Small intestine (tissue), 7 donors: ENCODE data around the gene PIK3R6. TPM values are rescaled to one million over a fixed set of nuclear protein-coding genes. Genes with fewer than 3 reads are reported as not detected.
A peak's percentile ranks its signal among the peaks of the same experiment; 100 is the strongest.
"Not testable (repeated sequence)": the region's sequence is repeated elsewhere in the genome, so short reads cannot be mapped to it uniquely, and the experiment has no call there.

Source experiments
- DNase-seq, 2 donors: peaks; one replicate each; pipeline versions ENCODE4 v3.0.0 to v3.0.0-alpha.2; 2013
- FAIRE-seq: peaks from 2 replicates; lab custom pipeline; 2012; peaks lifted over from hg19 to GRCh38; lab: Jason Lieb, UNC
- H3K27ac ChIP-seq, 3 donors: one replicate each; pipeline ENCODE4 v1.5.1; 2013; ENCODE audit warnings: low read length in 2 of 3, mild to moderate bottlenecking in 2 of 3, control low read depth in 1 of 3, inconsistent platforms in 1 of 3, low read depth in 1 of 3, moderate library complexity in 1 of 3
- H3K27me3 ChIP-seq, 3 donors: one replicate each; pipeline ENCODE4 v1.6.1; 2013; ENCODE audit warnings: low read length in 3 of 3, inconsistent platforms in 1 of 3; ENCODE audit not compliant: control insufficient read depth in 3 of 3, insufficient read depth in 3 of 3
- H3K36me3 ChIP-seq, 3 donors: one replicate each; pipeline ENCODE4 v1.6.1; 2013; ENCODE audit warnings: low read length in 3 of 3, inconsistent platforms in 1 of 3, low read depth in 1 of 3, mild to moderate bottlenecking in 1 of 3, moderate library complexity in 1 of 3; ENCODE audit not compliant: control insufficient read depth in 3 of 3, insufficient read depth in 2 of 3
- H3K4me1 ChIP-seq, 3 donors: one replicate each; pipeline ENCODE4 v1.6.1; 2013; ENCODE audit warnings: low read length in 2 of 3, inconsistent platforms in 1 of 3, low read depth in 1 of 3, mild to moderate bottlenecking in 1 of 3, moderate library complexity in 1 of 3; ENCODE audit not compliant: control insufficient read depth in 3 of 3, insufficient read depth in 2 of 3
- H3K4me3 ChIP-seq, 3 donors: one replicate each; pipeline ENCODE4 v1.5.1; 2013; ENCODE audit warnings: low read length in 3 of 3, control low read depth in 1 of 3, inconsistent platforms in 1 of 3, low read depth in 1 of 3, mild to moderate bottlenecking in 1 of 3, moderate library complexity in 1 of 3
- H3K9me3 ChIP-seq, 2 donors: one replicate each; pipeline ENCODE4 v1.6.1; 2013; ENCODE audit warnings: low read depth in 1 of 2, low read length in 1 of 2; ENCODE audit not compliant: control insufficient read depth in 2 of 2, insufficient read depth in 1 of 2
- WGBS, 3 donors: extraction: QIAGEN DNeasy Blood & Tissue Kit; methylation state at CpG; one replicate each; pipeline ENCODE4 v1.1.7; 2013; 5-methylcytosine and 5-hydroxymethylcytosine counted together
- polyA plus RNA-seq, 4 donors: library from polyadenylated mRNA; stranded (reverse) in 3 of 4; unstranded in 1 of 4; fragments of 200-250 nt in 3 of 4; fragments of 120-200 nt in 1 of 4; gene quantifications; one replicate each; pipeline versions ENCODE4 v1.2.1 to v1.2.3, GENCODE V29; 2013
- donor health status: healthy with polysubstance abuse.
- donor health status: control.
- donor health status: control.
- donor health status: Bipolar disorder and iron deficiency.
- donor health status: healthy.

Gene PIK3R6
- polyA plus RNA-seq, 4 donors: 0.25 to 1.9 (median 0.54) TPM; not detected in 1

DNA sequence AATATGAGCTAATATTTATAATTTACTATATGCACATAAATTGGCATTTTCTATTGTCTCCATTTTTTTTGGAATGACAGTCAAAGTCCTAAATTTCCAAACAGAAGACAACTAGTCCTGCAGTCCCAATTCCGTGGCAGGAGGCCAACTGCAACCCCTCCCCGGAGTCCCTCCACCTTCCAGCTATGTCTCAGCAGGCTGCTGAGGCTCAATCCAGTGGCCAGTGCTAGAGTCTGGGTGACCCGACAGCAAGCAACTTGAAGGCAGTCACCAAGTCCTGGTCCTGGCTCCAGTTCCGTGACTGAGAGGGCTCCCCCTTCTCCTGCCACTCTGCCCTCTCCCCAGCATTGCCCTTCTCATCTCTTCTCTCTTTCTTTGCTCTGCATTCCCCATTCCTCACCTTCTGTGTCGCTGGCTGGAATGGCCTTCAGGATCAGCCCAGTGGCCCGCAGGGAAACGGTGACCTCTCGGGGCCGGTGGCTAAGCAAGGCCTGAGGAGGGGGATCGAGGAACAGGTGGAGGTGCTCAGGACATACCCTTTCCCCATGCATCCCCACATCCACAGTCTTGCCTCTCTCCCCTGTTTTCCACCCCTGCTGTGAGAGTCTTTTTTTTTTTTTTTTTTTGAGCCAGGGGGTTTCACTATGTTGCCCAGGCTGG lies 45.9 kb downstream of the PIK3R6 start:
- peaks cover 0 to 9% (median 0%) of the 10 kb centered on the region in 3 donors for H3K27me3 ChIP-seq
- FAIRE-seq: no peak
- peaks cover 0 to 6% of the 10 kb centered on the region in 2 donors for H3K9me3 ChIP-seq
- no peak overlapping the region for H3K27ac ChIP-seq
- WGBS, 3 donors: 84 to 92% (median 87%) methylated on average over 10 of the region's 10 CpGs
- no peak overlapping the region for H3K4me3 ChIP-seq
- H3K36me3 ChIP-seq: no peaks in the 10 kb centered on the region
- no peaks in the 10 kb centered on the region for H3K4me1 ChIP-seq
- no peak for DNase-seq

DNA sequence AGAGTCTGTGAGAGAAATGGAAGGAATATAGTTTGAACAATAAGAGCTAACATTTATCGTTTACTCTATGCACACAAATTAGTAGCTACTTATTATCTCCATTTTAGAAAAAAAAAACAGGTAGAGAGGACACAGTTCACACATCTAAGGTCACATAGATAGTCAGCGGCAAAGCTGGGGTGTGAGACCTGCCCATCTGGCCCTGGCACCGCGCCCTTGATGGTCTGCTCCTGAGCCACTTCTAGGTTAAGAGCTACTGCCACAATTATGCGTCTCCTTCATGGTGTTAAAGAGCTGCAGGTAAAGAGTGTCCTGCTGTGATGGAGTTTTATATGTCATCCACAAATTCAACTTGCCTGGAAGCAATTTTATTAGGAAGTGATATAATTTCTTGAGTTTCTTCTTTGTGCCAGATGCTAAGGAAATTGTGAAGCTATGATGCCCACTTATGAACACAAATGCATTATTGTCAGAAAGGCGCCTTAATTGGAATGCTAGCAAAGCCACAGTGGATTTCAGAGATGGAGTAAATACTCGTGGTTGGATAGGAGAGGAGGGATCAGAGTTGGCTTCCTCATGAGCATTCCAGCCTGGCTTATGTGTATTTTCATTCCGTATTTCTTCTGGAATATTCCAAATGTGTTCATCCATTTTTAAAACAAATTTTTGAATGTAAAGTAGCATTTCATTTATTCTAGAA lies 47.0 kb downstream of the PIK3R6 start:
- H3K27me3 ChIP-seq: peaks cover 0 to 9% (median 0%) of the 10 kb centered on the region in 3 donors
- no peaks in the 10 kb centered on the region for H3K4me1 ChIP-seq
- H3K27ac ChIP-seq: no peak overlapping the region
- H3K9me3 ChIP-seq: peaks cover 0 to 6% of the 10 kb centered on the region in 2 donors
- FAIRE-seq: no peak
- no peak overlapping the region for H3K4me3 ChIP-seq
- no peaks in the 10 kb centered on the region for H3K36me3 ChIP-seq
- 59 to 76% (median 59%) methylated on average over 8 of the region's 8 CpGs for WGBS, 3 donors
- no peak for DNase-seq

DNA sequence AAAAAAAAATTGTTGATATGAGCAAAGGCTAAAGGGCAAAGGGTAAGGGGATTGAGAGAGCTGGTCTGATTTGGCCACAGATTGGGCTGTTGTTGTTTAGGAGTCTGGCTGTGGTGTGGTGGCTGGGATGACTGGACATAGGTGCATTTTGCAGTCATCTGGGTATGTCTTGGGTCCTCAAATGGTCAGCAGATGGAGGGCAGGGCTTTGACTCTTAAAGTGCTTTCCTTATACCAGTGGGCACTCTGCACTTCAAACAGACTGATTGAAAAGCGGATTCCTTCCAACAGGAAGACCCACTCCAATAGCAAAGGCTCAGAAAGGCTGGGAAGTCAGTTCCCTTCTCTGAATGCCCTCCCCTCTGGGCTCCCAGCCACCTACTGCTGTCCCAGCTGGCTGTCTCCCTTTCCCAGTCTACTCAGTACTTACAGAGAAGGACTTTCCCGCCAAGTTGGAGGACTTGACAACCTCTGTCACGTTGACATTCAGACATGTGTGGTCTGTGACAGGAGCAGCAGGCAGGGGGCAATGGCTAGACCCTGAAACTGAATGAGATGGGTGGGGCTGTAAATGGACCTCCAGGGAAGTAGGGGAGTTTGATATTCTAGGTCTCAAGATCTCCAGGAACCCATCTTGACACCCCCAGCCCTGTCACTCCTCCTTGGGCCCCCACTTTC lies 48.7 kb downstream of the PIK3R6 start:
- Histone ChIP-seq H3K4me3 (no peak overlapping the region), H3K27ac (no peak overlapping the region), H3K9me3 (no peaks in the 10 kb centered on the region), H3K27me3 (peaks cover 0 to 11% (median 0%) of the 10 kb centered on the region in 3 donors), H3K36me3 (no peaks in the 10 kb centered on the region), H3K4me1 (no peaks in the 10 kb centered on the region)
- DNase-seq (no peak), FAIRE-seq (no peak)
- 44 to 53% (median 47%) methylated on average over 3 of the region's 3 CpGs for WGBS, 3 donors

DNA sequence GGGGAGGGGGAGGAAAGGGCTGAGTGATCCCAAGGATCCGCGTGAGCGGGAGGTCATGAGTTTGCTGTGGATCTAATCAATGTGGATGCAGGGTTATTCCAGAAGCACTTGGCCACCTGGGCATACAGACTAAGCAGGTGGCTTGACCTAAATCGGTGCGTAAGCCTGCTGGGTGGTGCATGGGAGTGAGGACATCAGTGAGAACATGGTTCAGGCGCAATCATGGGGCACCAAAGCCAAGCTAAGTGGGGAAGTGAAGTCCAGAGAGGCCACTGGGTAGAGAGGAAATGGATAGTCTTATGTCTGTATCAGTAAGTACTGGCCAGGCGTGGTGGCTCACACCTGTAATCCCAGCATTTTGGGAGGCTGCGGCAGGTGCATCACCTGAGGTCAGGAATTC lies 49.4 kb downstream of the PIK3R6 start:
- no peak overlapping the region for H3K27ac ChIP-seq
- DNase-seq: no peak
- no peaks in the 10 kb centered on the region for H3K9me3 ChIP-seq
- no peak overlapping the region for H3K4me3 ChIP-seq
- no peaks in the 10 kb centered on the region for H3K4me1 ChIP-seq
- H3K27me3 ChIP-seq: peaks cover 0 to 11% (median 0%) of the 10 kb centered on the region in 3 donors
- no peaks in the 10 kb centered on the region for H3K36me3 ChIP-seq
- no peak for FAIRE-seq
- WGBS, 3 donors: 87 to 93% (median 89%) methylated on average over 8 of the region's 8 CpGs

DNA sequence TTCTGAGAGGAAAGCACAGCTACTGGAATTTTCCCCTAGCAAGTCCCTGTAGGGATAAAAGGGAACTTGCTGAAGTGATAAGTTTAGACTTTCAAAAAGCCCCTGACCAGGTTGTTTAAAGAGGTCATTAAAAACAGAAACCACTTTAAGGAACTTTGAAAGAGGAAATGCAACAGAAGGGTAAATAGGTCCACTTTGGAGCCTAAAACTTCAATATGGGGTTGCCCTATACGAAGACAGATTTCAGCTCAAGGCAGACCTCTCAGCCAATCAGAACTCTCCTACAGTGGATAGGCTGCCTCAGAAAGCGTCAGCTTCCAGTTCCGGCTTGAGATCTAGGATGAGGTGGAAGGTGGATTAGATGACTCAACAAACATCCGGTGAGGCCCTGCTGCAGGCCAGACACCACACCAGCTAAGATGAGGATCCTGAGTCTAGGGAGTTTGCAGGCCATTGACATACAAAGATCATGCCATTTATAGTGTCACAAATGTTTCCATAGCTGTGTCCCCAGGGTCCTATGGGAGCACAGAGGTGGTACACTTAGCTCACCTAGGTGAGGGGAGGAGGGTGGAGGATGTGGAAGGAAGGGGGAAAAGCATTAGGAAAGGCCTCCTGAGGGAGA lies 60.4 kb downstream of the PIK3R6 start:
- no peak for DNase-seq
- peak overlapping the region in 1 of 3 donors; percentile 27 for H3K27ac ChIP-seq
- H3K36me3 ChIP-seq: no peaks in the 10 kb centered on the region
- H3K27me3 ChIP-seq: no peaks in the 10 kb centered on the region
- WGBS, 3 donors: 74 to 79% (median 76%) methylated on average over 4 of the region's 4 CpGs
- no peaks in the 10 kb centered on the region for H3K4me1 ChIP-seq
- H3K9me3 ChIP-seq: peaks cover 0 to 20% of the 10 kb centered on the region in 2 donors
- FAIRE-seq: no peak
- H3K4me3 ChIP-seq: no peak overlapping the region

DNA sequence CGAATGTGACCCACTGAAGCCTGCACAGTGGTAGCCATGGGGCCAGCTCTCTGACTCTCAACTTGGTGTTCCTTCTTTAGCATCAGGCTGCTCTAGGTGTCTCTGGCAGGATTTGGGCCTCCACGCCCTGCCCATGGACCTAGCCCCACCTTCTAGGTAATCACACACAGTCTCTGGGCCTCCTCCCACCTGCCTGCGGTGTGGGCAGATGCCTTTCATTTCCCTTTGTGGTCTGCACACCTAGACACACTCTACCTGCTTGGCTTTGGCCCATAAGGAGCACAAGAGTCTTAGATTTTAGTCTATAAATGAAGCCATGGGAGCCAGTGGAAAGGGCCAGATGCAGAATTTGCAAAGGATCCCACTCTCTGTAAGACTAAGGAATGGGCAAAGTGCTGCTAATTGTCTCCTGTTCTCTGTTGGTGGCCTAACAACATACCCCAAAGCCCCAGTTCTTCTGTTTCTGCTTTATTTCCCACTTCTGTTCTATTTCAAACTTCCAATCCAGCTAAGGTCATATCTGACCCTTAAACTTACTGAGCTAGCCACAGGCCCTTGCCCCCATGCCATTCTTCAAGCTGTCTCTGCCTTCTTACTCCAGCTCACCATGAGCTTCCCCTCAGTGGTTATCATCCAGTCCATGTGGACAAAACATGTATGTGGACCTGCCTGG lies 61.1 kb downstream of the PIK3R6 start:
- H3K9me3 ChIP-seq: peaks cover 0 to 20% of the 10 kb centered on the region in 2 donors
- no peaks in the 10 kb centered on the region for H3K27me3 ChIP-seq
- H3K36me3 ChIP-seq: no peaks in the 10 kb centered on the region
- FAIRE-seq (no peak), DNase-seq (no peak)
- H3K4me1 ChIP-seq: no peaks in the 10 kb centered on the region
- H3K4me3 ChIP-seq: no peak overlapping the region
- peak overlapping the region in 1 of 3 donors; percentile 26 for H3K27ac ChIP-seq
- WGBS, 3 donors: 57 to 76% (median 70%) methylated on average over 3 of the region's 3 CpGs

DNA sequence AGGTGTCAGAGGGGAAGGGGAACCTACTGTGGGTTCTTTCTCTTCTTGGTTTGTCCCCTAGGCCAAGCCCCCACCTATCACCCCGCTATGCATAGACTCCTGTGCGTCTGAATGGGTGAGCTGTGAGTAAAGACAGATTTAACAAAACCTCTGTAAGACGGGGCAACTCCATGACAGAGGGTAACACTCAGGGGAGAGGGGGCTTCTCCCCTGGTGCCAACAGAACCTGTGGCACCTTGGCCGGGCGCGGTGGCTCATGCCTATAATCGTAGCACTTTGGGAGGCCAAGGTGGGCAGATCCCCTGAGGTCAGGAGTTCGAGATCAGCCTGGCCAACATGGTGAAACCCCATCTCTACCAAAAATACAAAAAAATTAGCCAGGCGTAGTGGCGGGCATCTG lies 62.1 kb downstream of the PIK3R6 start:
- FAIRE-seq, H3K27me3 ChIP-seq, DNase-seq, H3K36me3 ChIP-seq, H3K4me3 ChIP-seq, H3K4me1 ChIP-seq, H3K27ac ChIP-seq: not testable (repeated sequence)
- peaks cover 0 to 11% of the 10 kb centered on the region in 2 donors for H3K9me3 ChIP-seq
- WGBS, 3 donors: 89 to 92% (median 92%) methylated on average over 10 of the region's 10 CpGs
